WTC11 (cell line): ENCODE measurements around the gene LLGL2. TPM values are rescaled to one million over a fixed set of nuclear protein-coding genes. Genes with fewer than 3 reads are reported as not detected.
A peak's percentile ranks its signal among the peaks of the same experiment; 100 is the strongest.

Experiments used
- ATAC-seq: fragments of 200-7000 bp; cut with Tn5 transposase; 2 replicates; pipeline ENCODE4 v1.10.0; 2021; ENCODE audit warnings: mild to moderate bottlenecking, moderate library complexity
- CTCF ChIA-PET: fragments of 300-600 bp; sonication (Branson Sonifier 250); formaldehyde crosslinking; loops from one replicate; lab custom pipeline; 2021; ENCODE audit warnings: antibody characterized with exemption; lab: Charles Lee
- POLR2A ChIA-PET: fragments of 350-600 bp; sonication (Branson Sonifier 250); formaldehyde crosslinking; loops from one replicate; lab custom pipeline; 2021; ENCODE audit warnings: antibody characterized with exemption; lab: Charles Lee
- DNase-seq: peaks from one replicate; pipeline ENCODE4 v3.0.0; 2021; ENCODE audit warnings: low spot score
- H3K27ac Mint-ChIP-seq: 2 replicates; pipeline ENCODE4 v1.8.0; 2021; ENCODE audit warnings: mixed read lengths
- H3K27me3 Mint-ChIP-seq: 2 replicates; pipeline ENCODE4 v1.8.0; 2021; ENCODE audit warnings: low read depth, mild to moderate bottlenecking, moderate library complexity, mixed read lengths
- H3K36me3 Mint-ChIP-seq: 2 replicates; pipeline ENCODE4 v1.8.0; 2021; ENCODE audit warnings: mixed read lengths
- H3K4me1 Mint-ChIP-seq: 2 replicates; pipeline ENCODE4 v1.8.0; 2022; ENCODE audit warnings: mixed read lengths
- H3K4me3 Mint-ChIP-seq: 2 replicates; pipeline ENCODE4 v1.8.0; 2021; ENCODE audit warnings: mild to moderate bottlenecking, moderate library complexity, mixed read lengths
- H3K9me3 Mint-ChIP-seq: 2 replicates; pipeline ENCODE4 v1.8.0; 2021; ENCODE audit warnings: mixed read lengths
- ATF1 ChIP-seq: sonication (generic); formaldehyde crosslinking; IDR thresholded peaks from 2 replicates; pipeline ENCODE4 v1.8.1; 2023; ENCODE audit warnings: mild to moderate bottlenecking, moderate library complexity, missing genetic modification reagents
- ATF2 ChIP-seq: sonication (generic); formaldehyde crosslinking; IDR thresholded peaks from 2 replicates; pipeline ENCODE4 v1.8.1; 2022; ENCODE audit warnings: low read depth, missing genetic modification reagents, borderline replicate concordance
- ATF3 ChIP-seq: sonication (generic); formaldehyde crosslinking; conservative IDR thresholded peaks from 2 replicates; pipeline ENCODE4 v1.8.1; 2022; ENCODE audit warnings: mild to moderate bottlenecking, missing genetic modification reagents
- CTCF ChIP-seq: fragments of 200-600 bp; IDR thresholded peaks from 2 replicates; pipeline ENCODE4 v1.8.0; 2022; ENCODE audit warnings: antibody characterized with exemption
- E2F1 ChIP-seq: sonication (generic); formaldehyde crosslinking; IDR thresholded peaks from 2 replicates; pipeline ENCODE4 v1.8.0; 2022; ENCODE audit warnings: mild to moderate bottlenecking, missing genetic modification reagents
- E2F4 ChIP-seq: sonication (generic); formaldehyde crosslinking; IDR thresholded peaks from 2 replicates; pipeline ENCODE4 v1.8.1; 2022; ENCODE audit warnings: low read depth, mild to moderate bottlenecking, moderate library complexity, missing genetic modification reagents, borderline replicate concordance
- EMX1 ChIP-seq: fragments of 250-450 bp; sonication (Bioruptor Pico); IDR thresholded peaks from 2 replicates; pipeline ENCODE4 v1.8.0; 2021; ENCODE audit warnings: mild to moderate bottlenecking
- ERG ChIP-seq: fragments of 250-450 bp; sonication (Bioruptor Pico); IDR thresholded peaks from 2 replicates; pipeline ENCODE4 v1.8.0; 2021; ENCODE audit warnings: mild to moderate bottlenecking
- FOXP1 ChIP-seq: sonication (generic); formaldehyde crosslinking; IDR thresholded peaks from 2 replicates; pipeline ENCODE4 v1.8.0; 2022; ENCODE audit warnings: missing genetic modification reagents, mild to moderate bottlenecking, moderate library complexity, borderline replicate concordance
- HMGXB4 ChIP-seq: sonication (generic); formaldehyde crosslinking; IDR thresholded peaks from 2 replicates; pipeline ENCODE4 v1.8.1; 2023; ENCODE audit warnings: mild to moderate bottlenecking, moderate library complexity, missing genetic modification reagents
- KAT7 ChIP-seq: sonication (generic); formaldehyde crosslinking; IDR thresholded peaks from 2 replicates; pipeline ENCODE4 v1.8.1; 2023; ENCODE audit warnings: missing genetic modification reagents, mild to moderate bottlenecking, borderline replicate concordance
- NFATC4 ChIP-seq: fragments of 250-450 bp; sonication (Bioruptor Pico); IDR thresholded peaks from 2 replicates; pipeline ENCODE4 v1.9.0; 2021; ENCODE audit warnings: mild to moderate bottlenecking
- NR1H2 ChIP-seq: sonication (generic); formaldehyde crosslinking; IDR thresholded peaks from 2 replicates; pipeline ENCODE4 v1.9.0; 2021; ENCODE audit warnings: mild to moderate bottlenecking, moderate library complexity, missing genetic modification reagents
- PREB ChIP-seq: sonication (generic); formaldehyde crosslinking; IDR thresholded peaks from 2 replicates; pipeline ENCODE4 v1.8.1; 2022; ENCODE audit warnings: mild to moderate bottlenecking, missing genetic modification reagents, moderate library complexity, borderline replicate concordance
- PRRX2 ChIP-seq: fragments of 250-450 bp; sonication (Bioruptor Pico); IDR thresholded peaks from 2 replicates; pipeline ENCODE4 v1.8.0; 2021; ENCODE audit warnings: mild to moderate bottlenecking
- SMAD4 ChIP-seq: sonication (generic); formaldehyde crosslinking; IDR thresholded peaks from 2 replicates; pipeline ENCODE4 v1.8.0; 2022; ENCODE audit warnings: mild to moderate bottlenecking, missing genetic modification reagents
- STAT6 ChIP-seq: sonication (generic); formaldehyde crosslinking; conservative IDR thresholded peaks from 2 replicates; pipeline ENCODE4 v1.8.1; 2023; ENCODE audit warnings: mild to moderate bottlenecking, low read depth, missing genetic modification reagents, moderate library complexity
- TEAD1 ChIP-seq: sonication (generic); formaldehyde crosslinking; IDR thresholded peaks from 2 replicates; pipeline ENCODE4 v1.8.0; 2022; ENCODE audit warnings: mild to moderate bottlenecking, missing genetic modification reagents
- ZNF232 ChIP-seq: sonication (generic); formaldehyde crosslinking; IDR thresholded peaks from 2 replicates; pipeline ENCODE4 v1.8.0; 2022; ENCODE audit warnings: mild to moderate bottlenecking, missing genetic modification reagents
- total RNA-seq: library from RNA; stranded (reverse); gene quantifications from 3 replicates; pipeline ENCODE4 v1.2.3, GENCODE V29; 2021

The LLGL2 gene
- total RNA-seq, 1 experiment from 2014 or later, result 103 TPM

- no peak for TF ChIP-seq ATF2 (CRISPR knock-in tag)
- no peak for TF ChIP-seq ATF3 (CRISPR knock-in tag)
- TF ChIP-seq E2F4 (CRISPR knock-in tag), result no peak
- TF ChIP-seq CTCF, result no peak
- no peak for TF ChIP-seq EMX1 (CRISPR knock-in tag)
- TF ChIP-seq NFATC4 (CRISPR knock-in tag), result no peak
- TF ChIP-seq SMAD4, result no peak
- no peak for TF ChIP-seq PREB (CRISPR knock-in tag)
- TF ChIP-seq ZNF232 (CRISPR knock-in tag), result no peak
Measured at GRCh38 chr17:75505152-75505409, 20.4 kb upstream of the LLGL2 start (continued).

- CTCF ChIA-PET, result interaction anchor here (0.8 to 3.0 kb wide), 10 partner anchors 9 to 111 kb away, joined by 3 to 11 read pairs (median 4); partner anchors contain the start of genes GRB2, LLGL2 and TSEN54
- no peak for DNase-seq
- Mint-ChIP-seq H3K36me3 (0 out of 2 replicates have a peak, but pooled peaks cover 4% of the 10 kb centered on the region), H3K4me3 (no peak overlapping the region), H3K9me3 (no peaks in the 10 kb centered on the region), H3K27ac (0 out of 2 replicates have a peak overlapping the region, but pooled peaks have one; percentile 24), H3K4me1 (no peaks in the 10 kb centered on the region), H3K27me3 (no peaks in the 10 kb centered on the region)
- POLR2A ChIA-PET, result interaction anchor here (0.6 kb wide), 1 partner anchor 118 kb away, joined by 4 read pairs; no protein-coding TSS in a partner anchor
- ATAC-seq, result no peak
- TF ChIP-seq CTCF, result no peak
- no peak for TF ChIP-seq PRRX2 (CRISPR knock-in tag)
- no peak for TF ChIP-seq FOXP1 (CRISPR knock-in tag)
- TF ChIP-seq E2F1, result no peak
- no peak for TF ChIP-seq NR1H2
- no peak for TF ChIP-seq ATF1
- no peak for TF ChIP-seq STAT6 (CRISPR knock-in tag)
- TF ChIP-seq KAT7 (CRISPR knock-in tag), result no peak
- TF ChIP-seq TEAD1 (CRISPR knock-in tag), result no peak
- no peak for TF ChIP-seq E2F4 (CRISPR knock-in tag)
- no peak for TF ChIP-seq HMGXB4 (CRISPR knock-in tag)
- TF ChIP-seq ERG (CRISPR knock-in tag), result no peak
Measured at GRCh38 chr17:75505640-75506039, 19.9 kb upstream of the LLGL2 start.
